H1 (cell line): Measurements from ENCODE around the gene PRXL2B. TPM values are rescaled to one million over a fixed set of nuclear protein-coding genes. Genes with fewer than 3 reads are reported as not detected.
A peak's percentile ranks its signal among the peaks of the same experiment; 100 is the strongest.

ENCODE experiments used
- CTCF ChIA-PET: fragments of 300-600 bp; sonication (Branson Sonifier 250); formaldehyde crosslinking; loops from one replicate; lab custom pipeline; 2021; ENCODE audit not compliant: partially characterized antibody; lab: Charles Lee
- POLR2A ChIA-PET: fragments of 300-600 bp; sonication (Branson Sonifier 250); formaldehyde crosslinking; loops from one replicate; lab custom pipeline; 2021; ENCODE audit warnings: inconsistent platforms; ENCODE audit not compliant: partially characterized antibody; lab: Charles Lee
- DNase-seq, 2 experiments: peaks; one replicate each; pipeline versions ENCODE4 v3.0.0 to v3.0.0-alpha.2; 2010 to 2022; ENCODE audit warnings: low spot score in 2 of 2, low read depth in 1 of 2, mixed read lengths in 1 of 2
- FAIRE-seq: peaks from 2 replicates; lab custom pipeline; 2011; peaks lifted over from hg19 to GRCh38; lab: Jason Lieb, UNC
- H2AFZ ChIP-seq: 2 replicates; pipeline ENCODE4 v1.8.1; 2012; ENCODE audit warnings: low read length, inconsistent platforms
- H2AK5ac ChIP-seq: 2 replicates; pipeline ENCODE4 v1.6.1; 2013; ENCODE audit warnings: low read depth, low read length
- H2BK120ac ChIP-seq: replicated peaks from 2 replicates; pipeline ENCODE3; 2013; ENCODE audit warnings: low read depth, low read length, inconsistent platforms
- H2BK12ac ChIP-seq: 2 replicates; pipeline ENCODE4 v1.6.1; 2013; ENCODE audit warnings: low read depth, low read length
- H2BK15ac ChIP-seq: 2 replicates; pipeline ENCODE4 v1.6.1; 2013; ENCODE audit warnings: low read length
- H2BK20ac ChIP-seq: 2 replicates; pipeline ENCODE4 v1.6.1; 2013; ENCODE audit warnings: low read length
- H2BK5ac ChIP-seq: 2 replicates; pipeline ENCODE4 v1.6.1; 2013; ENCODE audit warnings: low read depth, low read length
- H3K14ac ChIP-seq: 2 replicates; pipeline ENCODE4 v1.6.1; 2013; ENCODE audit warnings: inconsistent platforms; ENCODE audit not compliant: insufficient read length
- H3K18ac ChIP-seq: 2 replicates; pipeline ENCODE4 v1.6.1; 2013; ENCODE audit warnings: low read length; ENCODE audit errors: extremely low read depth
- H3K23ac ChIP-seq: 2 replicates; pipeline ENCODE4 v1.6.1; 2013; ENCODE audit warnings: inconsistent platforms; ENCODE audit not compliant: insufficient read length
- H3K23me2 ChIP-seq: 2 replicates; pipeline ENCODE4 v1.6.1; 2013; ENCODE audit warnings: low read depth, low read length
- H3K27ac ChIP-seq: 2 replicates; pipeline ENCODE4 v1.6.1; 2011; ENCODE audit warnings: low read depth, low read length, inconsistent platforms
- H3K27me3 ChIP-seq, 4 experiments: replicated peaks in 1 of 4; 1 replicate in 1 of 4; 2 replicates in 3 of 4; pipeline versions ENCODE4 v1.6.1 to v1.8.1; 2011 to 2013; ENCODE audit warnings: low read length in 3 of 4, mild to moderate bottlenecking in 3 of 4, inconsistent platforms in 2 of 4, mixed read lengths in 2 of 4, moderate library complexity in 1 of 4; ENCODE audit not compliant: control insufficient read depth in 3 of 4, insufficient read depth in 3 of 4; ENCODE audit errors: extremely low read depth in 1 of 4
- H3K36me3 ChIP-seq, 4 experiments: 2 replicates each; pipeline versions ENCODE4 v1.6.1 to v1.8.1; 2011 to 2013; ENCODE audit warnings: mild to moderate bottlenecking in 4 of 4, low read length in 3 of 4, moderate library complexity in 2 of 4, control low read depth in 1 of 4, inconsistent platforms in 1 of 4; ENCODE audit not compliant: insufficient read depth in 4 of 4, control insufficient read depth in 2 of 4
- H3K4ac ChIP-seq: replicated peaks from 2 replicates; pipeline ENCODE3; 2013; ENCODE audit warnings: low read length, low read depth, mixed read lengths, inconsistent platforms; ENCODE audit not compliant: insufficient read length
- H3K4me1 ChIP-seq, 4 experiments: replicated peaks in 1 of 4; 1 replicate in 1 of 4; 2 replicates in 3 of 4; pipeline versions ENCODE4 v1.6.1 to v1.8.1; 2011 to 2013; ENCODE audit warnings: low read length in 3 of 4, inconsistent platforms in 2 of 4, mixed read lengths in 1 of 4; ENCODE audit not compliant: insufficient read depth in 4 of 4, control insufficient read depth in 3 of 4
- H3K4me2 ChIP-seq, 2 experiments: 2 replicates each; pipeline versions ENCODE4 v1.6.1 to v1.8.1; 2011 to 2013; ENCODE audit warnings: low read depth in 2 of 2, low read length in 2 of 2, control low read depth in 1 of 2, inconsistent platforms in 1 of 2, mild to moderate bottlenecking in 1 of 2; ENCODE audit not compliant: insufficient read depth in 1 of 2
- H3K4me3 ChIP-seq, 4 experiments: fragments of 200-600, 300-600 bp in 1 of 4; sonication (generic), shearing (Covaris generic), sonication (Bioruptor Twin) in 1 of 4; 2 replicates each; pipeline versions ENCODE4 v1.5.1 to v1.8.1; 2011 to 2016; ENCODE audit warnings: low read length in 4 of 4, low read depth in 3 of 4, control low read depth in 2 of 4, inconsistent platforms in 2 of 4, mild to moderate bottlenecking in 2 of 4, mixed read lengths in 1 of 4, moderate library complexity in 1 of 4; ENCODE audit not compliant: insufficient read depth in 2 of 4; ENCODE audit errors: extremely low read depth in 1 of 4
- H3K56ac ChIP-seq: replicated peaks from 2 replicates; pipeline ENCODE3; 2013; ENCODE audit warnings: low read depth, mild to moderate bottlenecking, mixed read lengths, low read length, inconsistent platforms; ENCODE audit not compliant: insufficient read length
- H3K79me1 ChIP-seq: 2 replicates; pipeline ENCODE4 v1.6.1; 2013; ENCODE audit warnings: low read depth, low read length, control low read depth
- H3K79me2 ChIP-seq, 2 experiments: 2 replicates each; pipeline versions ENCODE4 v1.6.1 to v1.8.1; 2012 to 2013; ENCODE audit warnings: low read length in 2 of 2, mild to moderate bottlenecking in 2 of 2, inconsistent platforms in 1 of 2; ENCODE audit not compliant: insufficient read depth in 2 of 2, control insufficient read depth in 1 of 2
- H3K9ac ChIP-seq, 4 experiments: replicated peaks in 1 of 4; 1 replicate in 1 of 4; 2 replicates in 3 of 4; pipeline versions ENCODE4 v1.6.1 to v1.8.1; 2011 to 2013; ENCODE audit warnings: low read depth in 3 of 4, low read length in 3 of 4, control low read depth in 2 of 4, mild to moderate bottlenecking in 2 of 4, moderate library complexity in 2 of 4, inconsistent platforms in 1 of 4; ENCODE audit errors: extremely low read depth in 1 of 4
- H3K9me3 ChIP-seq, 2 experiments: 2 replicates each; pipeline versions ENCODE4 v1.6.1 to v1.8.1; 2012 to 2013; ENCODE audit warnings: mild to moderate bottlenecking in 2 of 2, moderate library complexity in 2 of 2, control low read depth in 1 of 2, inconsistent platforms in 1 of 2, low read depth in 1 of 2, low read length in 1 of 2, mixed read lengths in 1 of 2; ENCODE audit not compliant: insufficient read depth in 2 of 2
- H4K20me1 ChIP-seq, 2 experiments: replicated peaks in 1 of 2; 2 replicates each; pipeline versions ENCODE3 to v1.8.1; 2011 to 2013; ENCODE audit warnings: inconsistent platforms in 2 of 2, low read length in 2 of 2, mild to moderate bottlenecking in 1 of 2; ENCODE audit not compliant: insufficient read depth in 2 of 2, control insufficient read depth in 1 of 2
- H4K5ac ChIP-seq: 2 replicates; pipeline ENCODE4 v1.6.1; 2013; ENCODE audit warnings: low read length, low read depth, mixed read lengths, inconsistent platforms; ENCODE audit not compliant: insufficient read length
- H4K8ac ChIP-seq: 2 replicates; pipeline ENCODE4 v1.8.0; 2013; ENCODE audit warnings: mild to moderate bottlenecking, moderate library complexity, low read length, inconsistent platforms; ENCODE audit not compliant: insufficient read depth; ENCODE audit errors: extremely low read depth
- H4K91ac ChIP-seq: replicated peaks from 2 replicates; pipeline ENCODE3; 2013; ENCODE audit warnings: low read length, mixed read lengths, inconsistent platforms; ENCODE audit not compliant: insufficient read length
- KDM4A ChIP-seq: IDR thresholded peaks from one replicate; pipeline ENCODE4 v1.7.1; 2012; ENCODE audit warnings: low read depth, mild to moderate bottlenecking, moderate library complexity, low read length, inconsistent platforms; ENCODE audit not compliant: severe bottlenecking
- MAFK ChIP-seq: IDR thresholded peaks from 2 replicates; pipeline ENCODE4 v1.6.1; 2012; ENCODE audit warnings: low read depth, mild to moderate bottlenecking, improper control_type of control experiment, low read length
- MAX ChIP-seq: IDR thresholded peaks from 2 replicates; pipeline ENCODE4 v1.6.1; 2012; ENCODE audit warnings: inconsistent platforms
- NRF1 ChIP-seq: IDR thresholded peaks from 2 replicates; pipeline ENCODE4 v1.6.1; 2011; ENCODE audit warnings: mild to moderate bottlenecking, low read depth, low read length, improper control_type of control experiment
- POLR2AphosphoS5 ChIP-seq: IDR thresholded peaks from 2 replicates; pipeline ENCODE4 v1.6.1; 2011; ENCODE audit warnings: low read depth, low read length
- RFX5 ChIP-seq: IDR thresholded peaks from 2 replicates; pipeline ENCODE4 v1.6.1; 2011; ENCODE audit warnings: low read depth, low read length, improper control_type of control experiment, borderline replicate concordance
- WGBS, 2 experiments: shearing (Covaris generic) in 1 of 2; methylation state at CpG; one replicate each; pipeline versions ENCODE4 v1.1.6 to v1.1.7; 2013 to 2015; ENCODE audit warnings: low lambda C conversion rate in 2 of 2, mixed read lengths in 2 of 2, inconsistent platforms in 1 of 2, low coverage in 1 of 2, missing lambda C conversion rate in 1 of 2; ENCODE audit not compliant: insufficient replicate concordance in 2 of 2, insufficient coverage in 1 of 2, insufficient read length in 1 of 2; ENCODE audit errors: extremely low coverage in 1 of 2, missing lambda C conversion rate in 1 of 2; 5-methylcytosine and 5-hydroxymethylcytosine counted together
- polyA plus RNA-seq, 7 experiments: library from polyadenylated mRNA; depleted of rRNA in 3 of 7; stranded (reverse) in 5 of 7; unstranded in 2 of 7; fragments of >200 nt in 5 of 7; fragments of 200-250 nt in 2 of 7; gene quantifications; 1 replicate in 5 of 7; 2 replicates in 1 of 7; 4 replicates in 1 of 7; pipeline versions ENCODE4 v1.2.1 to v1.2.3, GENCODE V29; 2011 to 2013; ENCODE audit warnings: missing spikeins in 2 of 7, mixed read lengths in 2 of 7
- total RNA-seq: library from RNA; stranded (reverse); fragmentation: NEBNext Ultra II Directional; extraction: Animal tissue kit (Norgen Biotek cat#: 25700); gene quantifications from 2 replicates; pipeline ENCODE4 v1.2.1, GENCODE V29; 2021
- TF ChIP-seq, protein P1 (sequence below): IDR thresholded peaks from 2 replicates; pipeline ENCODE4 v1.6.1; 2011; ENCODE audit warnings: low read length, improper control_type of control experiment

The PRXL2B gene
- total and polyA plus RNA-seq, 2 of the 8 experiments (the other 6 are each of a cell fraction or from before 2014, with no cell fraction given), result 35.3 to 46.0 TPM

- 80% methylated on average over 6 of the region's 8 CpGs; no CpG with 5 or more reads in 1 of the 2 experiments for WGBS, 2 experiments
- no peak for FAIRE-seq
These were observed 47.4 kb downstream of the PRXL2B start for GRCh38 chr1:2633936-2634491.

More at GRCh38 chr1:2633936-2634491, 47.4 kb downstream of the PRXL2B start:
- no peak overlapping the region for H3K27ac ChIP-seq
- no peak for DNase-seq
- no peak overlapping the region for H3K23ac ChIP-seq
- H4K5ac ChIP-seq, result no peak overlapping the region
- H3K79me1 ChIP-seq, result no peaks in the 10 kb centered on the region
- no peaks in the 10 kb centered on the region for H3K36me3 ChIP-seq
- H2BK15ac ChIP-seq, result no peak overlapping the region
- no peak overlapping the region for H2BK20ac ChIP-seq
- H3K4ac ChIP-seq, result no peak overlapping the region
- H3K23me2 ChIP-seq, result peaks cover 2% of the 10 kb centered on the region
- peaks cover 0 to 11% of the 10 kb centered on the region in 2 experiments for H4K20me1 ChIP-seq
- no peak overlapping the region; the same call in 1 of the 2 replicates for H4K8ac ChIP-seq
- no peak overlapping the region for H2AK5ac ChIP-seq
- TF ChIP-seq, protein P1, sequence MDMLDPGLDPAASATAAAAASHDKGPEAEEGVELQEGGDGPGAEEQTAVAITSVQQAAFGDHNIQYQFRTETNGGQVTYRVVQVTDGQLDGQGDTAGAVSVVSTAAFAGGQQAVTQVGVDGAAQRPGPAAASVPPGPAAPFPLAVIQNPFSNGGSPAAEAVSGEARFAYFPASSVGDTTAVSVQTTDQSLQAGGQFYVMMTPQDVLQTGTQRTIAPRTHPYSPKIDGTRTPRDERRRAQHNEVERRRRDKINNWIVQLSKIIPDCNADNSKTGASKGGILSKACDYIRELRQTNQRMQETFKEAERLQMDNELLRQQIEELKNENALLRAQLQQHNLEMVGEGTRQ, result no peak
- TF ChIP-seq MAX, result no peak
- TF ChIP-seq POLR2AphosphoS5, result no peak
- no peak for TF ChIP-seq RFX5
- no peak for TF ChIP-seq KDM4A
- no peak for TF ChIP-seq MAFK
- TF ChIP-seq NRF1, result no peak
- ChIA-PET CTCF (interaction anchor here (0.7 kb wide), 1 partner anchor 14 kb away, joined by 3 read pairs; no protein-coding TSS in a partner anchor), POLR2A (no interaction called here)
- H2BK5ac ChIP-seq, result no peak overlapping the region; the same call in 1 of the 2 replicates
- no peak overlapping the region for H2AFZ ChIP-seq
- H3K4me2 ChIP-seq, result no peak overlapping the region
- H2BK12ac ChIP-seq, result peak overlapping the region; percentile 60; the same call in 1 of the 2 replicates
- H3K79me2 ChIP-seq, result no peaks in the 10 kb centered on the region
- H3K4me3 ChIP-seq, result no peak overlapping the region
- no peak overlapping the region for H3K18ac ChIP-seq
- H3K27me3 ChIP-seq, result peaks cover 13 to 28% (median 18%) of the 10 kb centered on the region in 4 experiments
- H4K91ac ChIP-seq, result no peak overlapping the region
- H3K9me3 ChIP-seq, result peaks cover 0 to 4% of the 10 kb centered on the region in 2 experiments; a peak in 1 of 4 replicates
- H2BK120ac ChIP-seq, result no peak overlapping the region
- H3K14ac ChIP-seq, result no peak overlapping the region
- peaks cover 3 to 28% (median 18%) of the 10 kb centered on the region in 4 experiments for H3K4me1 ChIP-seq
- no peak overlapping the region for H3K9ac ChIP-seq
- no peak overlapping the region for H3K56ac ChIP-seq
